Neuronal stem cell (in vitro differentiated cells): ENCODE results near the gene VWA5A.

Experiments used
- DNase-seq: peaks from one replicate; pipeline ENCODE4 v3.0.0-alpha.2; 2013; ENCODE audit warnings: low spot score
- H2AFZ ChIP-seq: one replicate; pipeline ENCODE4 v1.6.1; 2013; ENCODE audit warnings: mild to moderate bottlenecking, low read length, inconsistent platforms
- H2AK5ac ChIP-seq: 2 replicates; pipeline ENCODE4 v1.6.1; 2013; ENCODE audit warnings: low read depth, mild to moderate bottlenecking, inconsistent platforms, low read length, moderate library complexity, mixed read lengths
- H2BK120ac ChIP-seq: 2 replicates; pipeline ENCODE4 v1.6.1; 2013; ENCODE audit warnings: low read depth, mild to moderate bottlenecking, inconsistent platforms, low read length, moderate library complexity, mixed read lengths
- H2BK12ac ChIP-seq: one replicate; pipeline ENCODE4 v1.6.1; 2013; ENCODE audit warnings: low read length, inconsistent platforms
- H2BK15ac ChIP-seq: 2 replicates; pipeline ENCODE4 v1.6.1; 2013; ENCODE audit warnings: mild to moderate bottlenecking, low read length, inconsistent platforms, mixed read lengths
- H2BK5ac ChIP-seq: one replicate; pipeline ENCODE4 v1.6.1; 2013; ENCODE audit warnings: inconsistent platforms, mild to moderate bottlenecking, low read length, moderate library complexity
- H3K14ac ChIP-seq: one replicate; pipeline ENCODE4 v1.6.1; 2013; ENCODE audit warnings: low read length, inconsistent platforms
- H3K18ac ChIP-seq: 2 replicates; pipeline ENCODE4 v1.6.1; 2013; ENCODE audit warnings: low read length, inconsistent platforms
- H3K23ac ChIP-seq: 2 replicates; pipeline ENCODE4 v1.6.1; 2013; ENCODE audit warnings: low read depth, mild to moderate bottlenecking, mixed read lengths, low read length, inconsistent platforms; ENCODE audit not compliant: poor library complexity
- H3K27ac ChIP-seq: replicated peaks from 3 replicates; pipeline ENCODE4 v1.5.1; 2013; ENCODE audit warnings: low read length, inconsistent platforms
- H3K27me3 ChIP-seq, 3 experiments: 2 replicates each; pipeline ENCODE4 v1.6.1; 2013; ENCODE audit warnings: low read length in 3 of 3, mild to moderate bottlenecking in 2 of 3, inconsistent platforms in 1 of 3, low read depth in 1 of 3, mixed read lengths in 1 of 3, moderate library complexity in 1 of 3; ENCODE audit not compliant: control insufficient read depth in 3 of 3, insufficient read depth in 3 of 3
- H3K36me3 ChIP-seq, 2 donors: replicated peaks in 1 of 2; 2 replicates each; pipeline ENCODE4 v1.6.1; 2013; ENCODE audit warnings: low read length in 2 of 2; ENCODE audit not compliant: control insufficient read depth in 2 of 2, insufficient read depth in 2 of 2
- H3K4ac ChIP-seq: 2 replicates; pipeline ENCODE4 v1.6.1; 2013; ENCODE audit warnings: inconsistent platforms, mild to moderate bottlenecking, low read length, moderate library complexity
- H3K4me1 ChIP-seq, 2 donors: 1 replicate in 1 of 2; 2 replicates in 1 of 2; pipeline ENCODE4 v1.6.1; 2013; ENCODE audit warnings: low read length in 2 of 2, low read depth in 1 of 2; ENCODE audit not compliant: control insufficient read depth in 2 of 2, insufficient read depth in 1 of 2
- H3K4me2 ChIP-seq: one replicate; pipeline ENCODE4 v1.6.1; 2013; ENCODE audit warnings: mild to moderate bottlenecking, low read length, inconsistent platforms; ENCODE audit not compliant: insufficient read depth, poor library complexity, severe bottlenecking
- H3K4me3 ChIP-seq, 2 donors: 2 replicates each; pipeline ENCODE4 v1.5.1; 2013; ENCODE audit warnings: low read length in 2 of 2, mild to moderate bottlenecking in 2 of 2, inconsistent platforms in 1 of 2, moderate library complexity in 1 of 2
- H3K79me1 ChIP-seq: one replicate; pipeline ENCODE4 v1.6.1; 2013; ENCODE audit warnings: low read depth, mild to moderate bottlenecking, inconsistent platforms, low read length, moderate library complexity
- H3K9ac ChIP-seq: one replicate; pipeline ENCODE4 v1.6.1; 2013; ENCODE audit warnings: mild to moderate bottlenecking, low read depth, low read length, inconsistent platforms; ENCODE audit not compliant: poor library complexity
- H3K9me3 ChIP-seq, 2 donors: replicated peaks in 1 of 2; 2 replicates each; pipeline versions ENCODE3 to v1.6.1; 2013; ENCODE audit warnings: low read length in 2 of 2, mild to moderate bottlenecking in 2 of 2, inconsistent platforms in 1 of 2, low read depth in 1 of 2, mixed read lengths in 1 of 2, moderate library complexity in 1 of 2; ENCODE audit not compliant: control insufficient read depth in 2 of 2, insufficient read depth in 1 of 2
- H4K8ac ChIP-seq: one replicate; pipeline ENCODE4 v1.6.1; 2013; ENCODE audit warnings: low read depth, mild to moderate bottlenecking, inconsistent platforms, low read length, moderate library complexity
- H4K91ac ChIP-seq: one replicate; pipeline ENCODE4 v1.6.1; 2013; ENCODE audit warnings: low read length, low read depth, mild to moderate bottlenecking, inconsistent platforms; ENCODE audit not compliant: poor library complexity
- WGBS, 2 donors: extraction: QIAGEN DNeasy Blood & Tissue Kit; methylation state at CpG; one replicate each; pipeline ENCODE4 v1.1.7; 2013; ENCODE audit warnings: missing lambda C conversion rate in 2 of 2, mixed read lengths in 1 of 2; ENCODE audit not compliant: insufficient read length in 2 of 2, insufficient replicate concordance in 1 of 2; ENCODE audit errors: extremely low coverage in 2 of 2; 5-methylcytosine and 5-hydroxymethylcytosine counted together

Gene VWA5A

GRCh38 chr11:124094731-124095130, 20.5 kb upstream of the VWA5A start:
- Histone ChIP-seq H3K27me3 (peaks cover 0 to 5% (median 0%) of the 10 kb centered on the region in 3 experiments), H3K27ac (no peak overlapping the region), H2AK5ac (no peak overlapping the region), H3K14ac (no peak overlapping the region), H3K9ac (no peak overlapping the region), H3K4me1 (no peaks in the 10 kb centered on the region), H3K4ac (no peak overlapping the region), H3K36me3 (no peaks in the 10 kb centered on the region), H2BK12ac (no peak overlapping the region), H3K79me1 (no peaks in the 10 kb centered on the region), H2BK15ac (no peak overlapping the region), H4K91ac (no peak overlapping the region), H2BK120ac (no peak overlapping the region), H3K18ac (no peak overlapping the region), H3K4me2 (no peak overlapping the region), H3K4me3 (no peak overlapping the region), H2AFZ (no peak overlapping the region), H3K23ac (no peak overlapping the region), H2BK5ac (no peak overlapping the region), H4K8ac (no peak overlapping the region), H3K9me3 (no peaks in the 10 kb centered on the region)
- no CpG with 5 or more reads among the region's 5 CpGs for WGBS, 2 donors
- no peak for DNase-seq

- no peak overlapping the region for H4K8ac ChIP-seq
- H2BK120ac ChIP-seq = no peak overlapping the region
- no peak for DNase-seq
- no peak overlapping the region for H3K23ac ChIP-seq
- H3K4me3 ChIP-seq = no peak overlapping the region
- no peak overlapping the region for H2AFZ ChIP-seq
- H2BK5ac ChIP-seq = no peak overlapping the region
- H3K14ac ChIP-seq = no peak overlapping the region
- no peak overlapping the region for H4K91ac ChIP-seq
- no peak overlapping the region for H2AK5ac ChIP-seq
- no peak overlapping the region for H2BK12ac ChIP-seq
- WGBS, 2 donors = no CpG with 5 or more reads among the region's 5 CpGs
- H3K18ac ChIP-seq = no peak overlapping the region
- no peak overlapping the region for H3K4me2 ChIP-seq
- H3K4ac ChIP-seq = no peak overlapping the region
- no peak overlapping the region for H2BK15ac ChIP-seq
- H3K79me1 ChIP-seq = no peaks in the 10 kb centered on the region
- no peak overlapping the region for H3K9ac ChIP-seq
- no peaks in the 10 kb centered on the region for H3K9me3 ChIP-seq
- no peaks in the 10 kb centered on the region for H3K36me3 ChIP-seq
- H3K27me3 ChIP-seq = peaks cover 0 to 7% (median 0%) of the 10 kb centered on the region in 3 experiments
- H3K4me1 ChIP-seq = no peaks in the 10 kb centered on the region
- no peak overlapping the region for H3K27ac ChIP-seq
Measured at GRCh38 chr11:124096364-124096763, 18.9 kb upstream of the VWA5A start.

- no peak overlapping the region for H3K9ac ChIP-seq
- H3K27me3 ChIP-seq = peaks cover 0 to 7% (median 0%) of the 10 kb centered on the region in 3 experiments
- no peaks in the 10 kb centered on the region for H3K36me3 ChIP-seq
- H4K8ac ChIP-seq = no peak overlapping the region
- WGBS, 2 donors = no CpG with 5 or more reads among the region's 2 CpGs
- no peak overlapping the region for H2BK5ac ChIP-seq
- no peak overlapping the region for H2BK15ac ChIP-seq
- H3K4me1 ChIP-seq = no peaks in the 10 kb centered on the region
- H3K4me2 ChIP-seq = no peak overlapping the region
- no peak for DNase-seq
- H2AK5ac ChIP-seq = no peak overlapping the region
- H3K27ac ChIP-seq = no peak overlapping the region
- no peaks in the 10 kb centered on the region for H3K9me3 ChIP-seq
- H4K91ac ChIP-seq = no peak overlapping the region
- H2BK120ac ChIP-seq = no peak overlapping the region
- no peak overlapping the region for H3K4ac ChIP-seq
- H3K14ac ChIP-seq = no peak overlapping the region
- H2AFZ ChIP-seq = no peak overlapping the region
- H3K79me1 ChIP-seq = no peaks in the 10 kb centered on the region
- no peak overlapping the region for H3K18ac ChIP-seq
- no peak overlapping the region for H3K23ac ChIP-seq
- H2BK12ac ChIP-seq = no peak overlapping the region
- H3K4me3 ChIP-seq = no peak overlapping the region
Measured at GRCh38 chr11:124098141-124098540, 17.1 kb upstream of the VWA5A start.

- H3K9ac ChIP-seq = no peak overlapping the region
- H2BK12ac ChIP-seq = no peak overlapping the region
- no peak overlapping the region for H3K14ac ChIP-seq
- no peak for DNase-seq
- no peaks in the 10 kb centered on the region for H3K79me1 ChIP-seq
- H2BK5ac ChIP-seq = no peak overlapping the region
- H2AK5ac ChIP-seq = no peak overlapping the region
- no peak overlapping the region for H4K8ac ChIP-seq
- H3K27me3 ChIP-seq = peaks cover 0 to 22% (median 0%) of the 10 kb centered on the region in 3 experiments
- H3K4me2 ChIP-seq = no peak overlapping the region
- H3K9me3 ChIP-seq = no peaks in the 10 kb centered on the region
- no CpG with 5 or more reads among the region's 1 CpG for WGBS, 2 donors
- no peaks in the 10 kb centered on the region for H3K36me3 ChIP-seq
- no peak overlapping the region for H4K91ac ChIP-seq
- no peak overlapping the region for H2AFZ ChIP-seq
- H3K4ac ChIP-seq = no peak overlapping the region
- H2BK120ac ChIP-seq = no peak overlapping the region
- H2BK15ac ChIP-seq = no peak overlapping the region
- H3K27ac ChIP-seq = no peak overlapping the region
- H3K23ac ChIP-seq = no peak overlapping the region
- H3K18ac ChIP-seq = no peak overlapping the region
- H3K4me1 ChIP-seq = no peaks in the 10 kb centered on the region
- no peak overlapping the region for H3K4me3 ChIP-seq
Measured at GRCh38 chr11:124101737-124102136, 13.5 kb upstream of the VWA5A start.
